Neural progenitor cell (in vitro differentiated cells): ENCODE results near the gene SLC47A2.

Experiments
- EZH2phosphoT487 ChIP-seq: fragments of 200-600 bp; sonication (generic); IDR thresholded peaks from 2 replicates; pipeline ENCODE4 v1.6.1; 2017; ENCODE audit warnings: antibody characterized with exemption
- TF ChIP-seq, protein P1 (sequence below): fragments of 200-600 bp; sonication (generic); IDR thresholded peaks from 2 replicates; pipeline ENCODE4 v1.5.1; 2017; ENCODE audit warnings: antibody characterized with exemption, mild to moderate bottlenecking

GRCh38 chr17:19703828-19704613, 12.4 kb downstream of the SLC47A2 start:
- TF ChIP-seq, protein P1, sequence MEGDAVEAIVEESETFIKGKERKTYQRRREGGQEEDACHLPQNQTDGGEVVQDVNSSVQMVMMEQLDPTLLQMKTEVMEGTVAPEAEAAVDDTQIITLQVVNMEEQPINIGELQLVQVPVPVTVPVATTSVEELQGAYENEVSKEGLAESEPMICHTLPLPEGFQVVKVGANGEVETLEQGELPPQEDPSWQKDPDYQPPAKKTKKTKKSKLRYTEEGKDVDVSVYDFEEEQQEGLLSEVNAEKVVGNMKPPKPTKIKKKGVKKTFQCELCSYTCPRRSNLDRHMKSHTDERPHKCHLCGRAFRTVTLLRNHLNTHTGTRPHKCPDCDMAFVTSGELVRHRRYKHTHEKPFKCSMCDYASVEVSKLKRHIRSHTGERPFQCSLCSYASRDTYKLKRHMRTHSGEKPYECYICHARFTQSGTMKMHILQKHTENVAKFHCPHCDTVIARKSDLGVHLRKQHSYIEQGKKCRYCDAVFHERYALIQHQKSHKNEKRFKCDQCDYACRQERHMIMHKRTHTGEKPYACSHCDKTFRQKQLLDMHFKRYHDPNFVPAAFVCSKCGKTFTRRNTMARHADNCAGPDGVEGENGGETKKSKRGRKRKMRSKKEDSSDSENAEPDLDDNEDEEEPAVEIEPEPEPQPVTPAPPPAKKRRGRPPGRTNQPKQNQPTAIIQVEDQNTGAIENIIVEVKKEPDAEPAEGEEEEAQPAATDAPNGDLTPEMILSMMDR, result no peak
- no peak for TF ChIP-seq EZH2phosphoT487
